GM23338 (cell line): Measurements from ENCODE around the gene RNF217. TPM values are rescaled to one million over a fixed set of nuclear protein-coding genes. Genes with fewer than 3 reads are reported as not detected.
"Not testable (repeated sequence)": the region's sequence is repeated elsewhere in the genome, so short reads cannot be mapped to it uniquely, and the experiment has no call there.

ENCODE experiments used
- ATAC-seq: fragments of 200-7000 bp; cut with Tn5 transposase; 3 replicates; pipeline ENCODE4 v1.9.1; 2020
- DNase-seq: peaks from one replicate; pipeline ENCODE4 v3.0.0-alpha.2; 2015; ENCODE audit warnings: low spot score
- H2AFZ ChIP-seq: fragments of 200-600 bp; sonication (generic); 2 replicates; pipeline ENCODE4 v1.8.0; 2016; ENCODE audit warnings: antibody characterized with exemption, mild to moderate bottlenecking, moderate library complexity
- H3F3A ChIP-seq: fragments of 200-600 bp; sonication (generic); replicated peaks from 2 replicates; pipeline ENCODE4 v1.8.0; 2017; ENCODE audit warnings: antibody characterized with exemption, mixed run types, low read depth
- H3K27ac ChIP-seq: fragments of 200-600 bp; sonication (generic); 2 replicates; pipeline ENCODE4 v1.6.1; 2016; ENCODE audit warnings: low read depth
- H3K27me3 ChIP-seq: fragments of 200-600 bp; sonication (generic); 2 replicates; pipeline ENCODE4 v1.8.0; 2016; ENCODE audit warnings: mild to moderate bottlenecking, mixed run types, moderate library complexity; ENCODE audit not compliant: insufficient read depth
- H3K36me3 ChIP-seq: fragments of 200-600 bp; sonication (generic); 2 replicates; pipeline ENCODE4 v1.8.0; 2016; ENCODE audit warnings: mild to moderate bottlenecking; ENCODE audit not compliant: insufficient read depth
- H3K4me1 ChIP-seq: fragments of 200-600 bp; sonication (generic); 2 replicates; pipeline ENCODE4 v1.8.0; 2016; ENCODE audit warnings: mild to moderate bottlenecking, moderate library complexity; ENCODE audit not compliant: insufficient read depth
- H3K4me2 ChIP-seq: fragments of 200-600 bp; sonication (generic); 2 replicates; pipeline ENCODE4 v1.7.1; 2017; ENCODE audit warnings: mixed run types
- H3K4me3 ChIP-seq: fragments of 200-600 bp; sonication (generic); 2 replicates; pipeline ENCODE4 v1.6.1; 2016; ENCODE audit warnings: mixed run types
- H3K79me2 ChIP-seq: fragments of 200-600 bp; sonication (generic); replicated peaks from 2 replicates; pipeline ENCODE4 v1.8.0; 2017; ENCODE audit warnings: mild to moderate bottlenecking; ENCODE audit not compliant: insufficient read depth
- H3K9me2 ChIP-seq: fragments of 200-600 bp; sonication (generic); 2 replicates; pipeline ENCODE4 v1.8.0; 2017; ENCODE audit not compliant: insufficient read depth
- H4K20me1 ChIP-seq: fragments of 200-600 bp; sonication (generic); replicated peaks from 2 replicates; pipeline ENCODE4 v1.8.0; 2017; ENCODE audit warnings: mild to moderate bottlenecking; ENCODE audit not compliant: insufficient read depth
- H3K27ac Mint-ChIP-seq: 2 replicates; pipeline ENCODE4 v1.8.0; 2020; ENCODE audit warnings: inconsistent platforms, mild to moderate bottlenecking, moderate library complexity, mixed read lengths
- H3K27me3 Mint-ChIP-seq: 3 replicates; pipeline ENCODE4 v1.8.0; 2022; ENCODE audit warnings: low read depth, mild to moderate bottlenecking, moderate library complexity, mixed read lengths, inconsistent platforms; ENCODE audit not compliant: insufficient read depth, poor library complexity
- H3K36me3 Mint-ChIP-seq: 3 replicates; pipeline ENCODE4 v1.8.0; 2021; ENCODE audit warnings: low read depth, mild to moderate bottlenecking, inconsistent platforms, moderate library complexity, mixed read lengths
- H3K4me1 Mint-ChIP-seq: 3 replicates; pipeline ENCODE4 v1.8.0; 2020; ENCODE audit warnings: mild to moderate bottlenecking, inconsistent platforms, mixed read lengths
- H3K4me3 Mint-ChIP-seq: 3 replicates; pipeline ENCODE4 v1.8.0; 2021; ENCODE audit warnings: moderate library complexity, mild to moderate bottlenecking, inconsistent platforms, mixed read lengths
- H3K9me3 Mint-ChIP-seq: 3 replicates; pipeline ENCODE4 v1.8.0; 2020; ENCODE audit warnings: moderate library complexity, mild to moderate bottlenecking, inconsistent platforms, mixed read lengths
- ETS1 ChIP-seq: IDR thresholded peaks from 2 replicates; pipeline ENCODE4 v1.6.1; 2016; ENCODE audit warnings: antibody characterized with exemption
- EZH2 ChIP-seq: fragments of 200-600 bp; sonication (generic); IDR thresholded peaks from one replicate; pipeline ENCODE4 v1.8.0; 2017; ENCODE audit warnings: antibody characterized with exemption, mild to moderate bottlenecking, low read depth; ENCODE audit not compliant: unreplicated experiment
- EZH2phosphoT487 ChIP-seq: fragments of 200-600 bp; sonication (generic); IDR thresholded peaks from one replicate; pipeline ENCODE4 v1.8.1; 2018; ENCODE audit warnings: antibody characterized with exemption; ENCODE audit not compliant: unreplicated experiment
- JUNB ChIP-seq: IDR thresholded peaks from one replicate; pipeline ENCODE4 v1.6.1; 2016; ENCODE audit warnings: antibody characterized with exemption; ENCODE audit not compliant: unreplicated experiment
- POLR2AphosphoS5 ChIP-seq: IDR thresholded peaks from 2 replicates; pipeline ENCODE4 v1.6.1; 2016; ENCODE audit warnings: antibody characterized with exemption, low read depth
- REST ChIP-seq: IDR thresholded peaks from one replicate; pipeline ENCODE4 v1.6.1; 2018; ENCODE audit warnings: antibody characterized with exemption; ENCODE audit not compliant: unreplicated experiment
- STAT1 ChIP-seq: IDR thresholded peaks from one replicate; pipeline ENCODE4 v1.6.1; 2016; ENCODE audit warnings: antibody characterized with exemption; ENCODE audit not compliant: unreplicated experiment
- ZNF114 ChIP-seq: fragments of 250-450 bp; sonication (Bioruptor Pico); IDR thresholded peaks from 2 replicates; pipeline ENCODE4 v1.5.0; 2020; ENCODE audit warnings: mild to moderate bottlenecking, moderate library complexity
- ZNF462 ChIP-seq: fragments of 250-450 bp; sonication (Bioruptor Pico); IDR thresholded peaks from 2 replicates; pipeline ENCODE4 v1.5.0; 2020; ENCODE audit warnings: mild to moderate bottlenecking, moderate library complexity
- polyA plus RNA-seq: library from polyadenylated mRNA; unstranded; fragments of >200 nt; fragmentation: Nextera tagmentation; extraction: Ambion mirVana; gene quantifications from 2 replicates; pipeline ENCODE4 v1.2.1, GENCODE V29; 2016
- total RNA-seq: library from RNA; depleted of rRNA; stranded (reverse); fragments of >200 nt; shearing (Covaris generic); gene quantifications from 2 replicates; pipeline ENCODE4 v1.2.3, GENCODE V29; 2014

Gene RNF217
- total and polyA plus RNA-seq, 2 experiments from 2014 or later = 1.7 to 6.2 TPM

GRCh38 chr6:124965424-124965850 lies 3.2 kb downstream of the RNF217 start:
- not testable (repeated sequence) for H4K20me1 ChIP-seq, H3K36me3 Mint-ChIP-seq, H3K4me3 ChIP-seq, H3K4me2 ChIP-seq, H3K4me3 Mint-ChIP-seq, H3K27ac Mint-ChIP-seq, H3F3A ChIP-seq, H3K36me3 ChIP-seq, DNase-seq, H3K27ac ChIP-seq, H2AFZ ChIP-seq, H3K9me2 ChIP-seq, H3K9me3 Mint-ChIP-seq, ATAC-seq
- Histone ChIP-seq H3K27me3 (peaks cover 30% of the 10 kb centered on the region), H3K79me2 (peaks cover 22% of the 10 kb centered on the region; the same call in 1 of the 2 replicates), H3K4me1 (peaks cover 11% of the 10 kb centered on the region)
- Mint-ChIP-seq H3K27me3 (peaks cover 11% of the 10 kb centered on the region), H3K4me1 (peaks cover 26% of the 10 kb centered on the region)

GRCh38 chr6:124967444-124967843 lies 5.2 kb downstream of the RNF217 start:
- Histone ChIP-seq H3K4me1 (peaks cover 11% of the 10 kb centered on the region), H3K9me2 (no peaks in the 10 kb centered on the region), H3K27me3 (peaks cover 16% of the 10 kb centered on the region), H3F3A (no peaks in the 10 kb centered on the region), H3K27ac (no peak overlapping the region), H3K36me3 (no peaks in the 10 kb centered on the region), H4K20me1 (no peaks in the 10 kb centered on the region), H3K79me2 (peaks cover 22% of the 10 kb centered on the region; the same call in 1 of the 2 replicates), H2AFZ (no peak overlapping the region), H3K4me2 (no peak overlapping the region), H3K4me3 (no peak overlapping the region)
- Mint-ChIP-seq H3K27ac (no peak overlapping the region), H3K9me3 (no peaks in the 10 kb centered on the region), H3K4me1 (peaks cover 19% of the 10 kb centered on the region), H3K36me3 (no peaks in the 10 kb centered on the region), H3K27me3 (peaks cover 7% of the 10 kb centered on the region), H3K4me3 (no peak overlapping the region)
- no peak for TF ChIP-seq JUNB
- TF ChIP-seq EZH2phosphoT487 = no peak
- TF ChIP-seq ZNF114 = no peak
- no peak for TF ChIP-seq POLR2AphosphoS5
- no peak for TF ChIP-seq STAT1
- no peak for TF ChIP-seq EZH2
- no peak for TF ChIP-seq REST
- TF ChIP-seq ZNF462 (CRISPR knock-in tag) = no peak
- no peak for TF ChIP-seq ETS1
- no peak for DNase-seq
- no peak for ATAC-seq
